OCI-LY1 (cell line): Measurements from ENCODE around the gene LRMDA.

Experiments
- EZH2 ChIP-seq: fragments of 200-600 bp; sonication (generic), shearing (Covaris generic); IDR thresholded peaks from 2 replicates; pipeline ENCODE4 v1.8.0; 2017; ENCODE audit warnings: borderline replicate concordance, mixed run types, mild to moderate bottlenecking, antibody characterized with exemption, low read length, moderate library complexity, mixed read lengths
- TF ChIP-seq, protein P1 (sequence below): fragments of 200-600 bp; sonication (generic), shearing (Covaris generic); IDR thresholded peaks from 2 replicates; pipeline ENCODE4 v1.5.1; 2017; ENCODE audit warnings: mild to moderate bottlenecking, antibody characterized with exemption, low read length, moderate library complexity, mixed read lengths

DNA sequence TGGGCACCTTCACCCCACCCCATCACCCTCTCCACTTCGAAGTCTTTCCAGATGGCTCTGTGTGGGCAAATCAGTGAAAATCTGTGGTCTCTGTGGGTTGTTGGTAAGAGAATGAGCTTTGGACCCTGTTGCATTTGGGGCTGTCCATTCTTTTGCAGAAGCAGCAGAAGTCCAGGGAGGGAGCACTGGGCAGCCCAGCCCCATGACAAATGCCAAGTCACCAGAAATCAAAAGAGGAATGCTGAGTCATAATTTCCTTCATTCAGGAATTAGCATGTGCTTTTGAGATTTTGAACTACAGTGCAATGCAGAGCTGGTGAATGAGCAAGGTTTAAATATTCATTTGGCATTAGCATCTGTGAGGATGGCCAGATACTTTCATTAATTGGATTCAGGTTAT lies 556.2 kb downstream of the LRMDA start:
- TF ChIP-seq, protein P1, sequence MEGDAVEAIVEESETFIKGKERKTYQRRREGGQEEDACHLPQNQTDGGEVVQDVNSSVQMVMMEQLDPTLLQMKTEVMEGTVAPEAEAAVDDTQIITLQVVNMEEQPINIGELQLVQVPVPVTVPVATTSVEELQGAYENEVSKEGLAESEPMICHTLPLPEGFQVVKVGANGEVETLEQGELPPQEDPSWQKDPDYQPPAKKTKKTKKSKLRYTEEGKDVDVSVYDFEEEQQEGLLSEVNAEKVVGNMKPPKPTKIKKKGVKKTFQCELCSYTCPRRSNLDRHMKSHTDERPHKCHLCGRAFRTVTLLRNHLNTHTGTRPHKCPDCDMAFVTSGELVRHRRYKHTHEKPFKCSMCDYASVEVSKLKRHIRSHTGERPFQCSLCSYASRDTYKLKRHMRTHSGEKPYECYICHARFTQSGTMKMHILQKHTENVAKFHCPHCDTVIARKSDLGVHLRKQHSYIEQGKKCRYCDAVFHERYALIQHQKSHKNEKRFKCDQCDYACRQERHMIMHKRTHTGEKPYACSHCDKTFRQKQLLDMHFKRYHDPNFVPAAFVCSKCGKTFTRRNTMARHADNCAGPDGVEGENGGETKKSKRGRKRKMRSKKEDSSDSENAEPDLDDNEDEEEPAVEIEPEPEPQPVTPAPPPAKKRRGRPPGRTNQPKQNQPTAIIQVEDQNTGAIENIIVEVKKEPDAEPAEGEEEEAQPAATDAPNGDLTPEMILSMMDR: no peak
- no peak for TF ChIP-seq EZH2
